Mucosa of rectum (tissue), 2 donors: ENCODE results near the gene ZNF276.

Experiments used
- H3K27ac ChIP-seq, 2 donors: one replicate each; pipeline ENCODE4 v1.7.0; 2013; ENCODE audit warnings: inconsistent platforms in 2 of 2, low read depth in 2 of 2, low read length in 2 of 2
- H3K27me3 ChIP-seq, 2 donors: one replicate each; pipeline ENCODE4 v1.7.0; 2013; ENCODE audit warnings: low read length in 2 of 2; ENCODE audit not compliant: control insufficient read depth in 2 of 2, insufficient read depth in 2 of 2
- H3K36me3 ChIP-seq, 2 donors: one replicate each; pipeline ENCODE4 v1.7.0; 2013; ENCODE audit warnings: low read length in 2 of 2; ENCODE audit not compliant: control insufficient read depth in 2 of 2, insufficient read depth in 2 of 2
- H3K4me1 ChIP-seq, 2 donors: one replicate each; pipeline ENCODE4 v1.7.0; 2013; ENCODE audit warnings: low read length in 2 of 2, mild to moderate bottlenecking in 1 of 2; ENCODE audit not compliant: control insufficient read depth in 2 of 2, insufficient read depth in 2 of 2
- H3K4me3 ChIP-seq, 2 donors: one replicate each; pipeline ENCODE4 v1.7.0; 2013; ENCODE audit warnings: low read length in 2 of 2
- H3K9ac ChIP-seq, 2 donors: one replicate each; pipeline ENCODE4 v1.7.0; 2013; ENCODE audit warnings: low read length in 2 of 2, low read depth in 1 of 2, mild to moderate bottlenecking in 1 of 2
- H3K9me3 ChIP-seq, 2 donors: one replicate each; pipeline ENCODE4 v1.7.0; 2013; ENCODE audit warnings: low read length in 2 of 2; ENCODE audit not compliant: control insufficient read depth in 2 of 2
- donor health status: healthy.
- donor health status: Normal muscosa, but diverticular disease.

ZNF276 gene

GRCh38 chr16:89716493-89716892 lies 4.8 kb upstream of the ZNF276 start:
- peaks cover 15 to 16% of the 10 kb centered on the region in 2 donors for H3K4me1 ChIP-seq
- no peaks in the 10 kb centered on the region for H3K36me3 ChIP-seq
- no peaks in the 10 kb centered on the region for H3K27me3 ChIP-seq
- no peak overlapping the region for H3K9ac ChIP-seq
- H3K4me3 ChIP-seq = no peak overlapping the region
- H3K9me3 ChIP-seq = no peaks in the 10 kb centered on the region
- H3K27ac ChIP-seq = no peak overlapping the region

GRCh38 chr16:89716916-89717687 lies 4.2 kb upstream of the ZNF276 start:
- Histone ChIP-seq H3K4me3 (no peak overlapping the region), H3K9ac (no peak overlapping the region), H3K9me3 (no peaks in the 10 kb centered on the region), H3K27ac (no peak overlapping the region), H3K4me1 (peaks cover 15 to 16% of the 10 kb centered on the region in 2 donors), H3K36me3 (no peaks in the 10 kb centered on the region), H3K27me3 (no peaks in the 10 kb centered on the region)

DNA sequence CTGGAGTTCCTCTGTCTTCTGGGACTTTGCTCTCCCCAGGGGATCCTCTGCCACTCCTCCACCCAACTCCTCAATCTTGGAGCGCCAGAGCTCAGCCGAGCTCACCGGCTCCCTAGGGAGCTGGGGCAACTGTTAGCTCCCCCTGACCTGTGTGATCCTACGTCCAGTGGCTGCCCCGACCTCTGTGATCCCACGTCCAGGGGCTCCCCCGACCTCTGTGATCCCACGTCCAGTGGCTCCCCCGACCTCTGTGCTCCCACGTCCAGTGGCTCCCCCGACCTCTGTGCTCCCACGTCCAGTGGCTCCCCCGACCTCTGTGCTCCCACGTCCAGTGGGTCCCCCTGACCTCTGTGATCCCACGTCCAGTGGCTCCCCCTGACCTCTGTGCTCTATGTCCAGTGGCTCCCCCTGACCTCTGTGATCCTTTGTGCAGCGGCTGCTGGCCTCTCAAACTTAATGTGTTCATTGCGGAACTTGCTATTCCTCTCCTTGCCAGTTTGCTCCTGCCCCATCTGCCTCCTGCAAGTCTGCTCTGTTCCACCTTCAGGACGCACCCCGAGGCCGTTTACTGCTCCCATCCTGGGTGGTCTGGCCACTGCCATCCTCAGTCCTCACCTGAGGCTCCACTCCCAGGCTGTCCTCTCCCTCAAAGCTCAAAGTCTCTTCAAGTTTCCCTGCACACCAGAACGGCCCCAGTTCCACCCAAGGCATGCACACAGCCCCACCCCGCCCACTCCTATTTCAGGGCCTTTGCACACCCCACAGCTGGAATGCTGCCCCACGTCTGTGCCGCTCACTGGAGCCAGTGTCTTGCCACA lies 3.4 kb upstream of the ZNF276 start:
- H3K27ac ChIP-seq = no peak overlapping the region
- no peak overlapping the region for H3K9ac ChIP-seq
- peaks cover 0 to under 1% of the 10 kb centered on the region in 2 donors for H3K36me3 ChIP-seq
- no peaks in the 10 kb centered on the region for H3K27me3 ChIP-seq
- peaks cover 23 to 24% of the 10 kb centered on the region in 2 donors for H3K4me1 ChIP-seq
- no peaks in the 10 kb centered on the region for H3K9me3 ChIP-seq
- no peak overlapping the region for H3K4me3 ChIP-seq

DNA sequence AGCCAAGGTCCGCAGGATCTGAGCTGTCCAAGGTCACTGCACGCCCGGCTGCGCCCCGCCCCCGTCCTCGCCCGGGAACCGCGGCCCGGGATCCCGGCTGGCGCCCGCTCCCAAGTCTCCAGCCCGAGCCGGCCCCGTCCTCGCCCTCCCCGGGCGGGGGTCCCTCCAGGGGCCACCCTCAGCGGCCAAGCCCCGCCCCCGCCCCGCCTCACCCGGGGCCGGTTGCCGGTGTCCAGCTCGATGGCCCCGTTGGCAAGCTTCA lies 855 bp upstream of the ZNF276 start:
- H3K27ac ChIP-seq = peak overlapping the region; percentile 97 to 99
- H3K9me3 ChIP-seq = no peaks in the 10 kb centered on the region
- H3K4me3 ChIP-seq = peak overlapping the region; percentile 65 to 82
- H3K36me3 ChIP-seq = peaks cover 15 to 21% of the 10 kb centered on the region in 2 donors
- peak overlapping the region; percentile 63 to 89 for H3K9ac ChIP-seq
- H3K27me3 ChIP-seq = no peaks in the 10 kb centered on the region
- H3K4me1 ChIP-seq = peaks cover 34 to 37% of the 10 kb centered on the region in 2 donors

DNA sequence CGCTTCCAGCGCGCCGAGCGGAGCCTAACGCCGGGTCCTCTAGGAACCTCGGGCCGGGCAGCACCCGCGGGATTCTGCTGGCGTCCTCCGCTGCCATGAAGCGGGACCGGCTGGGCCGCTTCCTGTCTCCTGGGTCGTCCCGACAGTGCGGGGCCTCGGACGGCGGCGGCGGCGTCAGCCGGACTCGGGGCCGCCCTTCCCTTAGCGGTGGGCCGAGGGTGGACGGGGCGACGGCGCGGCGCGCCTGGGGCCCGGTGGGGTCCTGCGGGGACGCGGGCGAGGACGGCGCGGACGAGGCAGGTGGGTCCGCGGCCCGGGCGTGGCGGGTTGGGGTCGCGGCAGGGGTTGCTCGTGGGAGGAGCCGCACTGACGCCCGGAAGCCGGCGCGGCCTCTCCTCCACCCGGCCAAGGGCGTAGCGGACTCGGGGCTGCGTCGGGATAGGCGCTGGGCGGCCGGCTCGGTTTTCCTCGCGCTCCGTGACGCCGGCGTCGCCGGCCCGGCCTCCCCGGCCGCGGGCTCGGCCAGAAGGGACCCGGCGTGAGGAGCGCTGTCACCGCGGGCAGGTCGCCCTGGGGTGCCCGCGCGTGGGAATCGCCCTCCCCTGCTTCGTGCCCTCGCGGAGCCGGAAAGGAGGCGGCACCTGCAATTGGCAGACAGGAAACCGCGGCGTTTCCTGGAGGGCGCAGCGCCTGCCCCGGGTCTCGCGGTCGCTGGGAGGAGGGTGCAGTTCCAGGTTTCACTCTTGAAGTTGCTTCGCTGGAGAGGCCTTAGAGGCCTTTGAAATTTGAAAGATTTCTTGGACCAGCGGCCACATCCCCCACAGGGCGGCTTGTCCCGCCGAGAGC lies 432 bp downstream of the ZNF276 start:
- Histone ChIP-seq H3K36me3 (peaks cover 15 to 21% of the 10 kb centered on the region in 2 donors), H3K4me3 (peak overlapping the region; percentile 65 to 82), H3K9me3 (no peaks in the 10 kb centered on the region), H3K4me1 (peaks cover 34 to 37% of the 10 kb centered on the region in 2 donors), H3K27ac (peak overlapping the region; percentile 97 to 99), H3K9ac (peak overlapping the region; percentile 89 to 92), H3K27me3 (no peaks in the 10 kb centered on the region)

DNA sequence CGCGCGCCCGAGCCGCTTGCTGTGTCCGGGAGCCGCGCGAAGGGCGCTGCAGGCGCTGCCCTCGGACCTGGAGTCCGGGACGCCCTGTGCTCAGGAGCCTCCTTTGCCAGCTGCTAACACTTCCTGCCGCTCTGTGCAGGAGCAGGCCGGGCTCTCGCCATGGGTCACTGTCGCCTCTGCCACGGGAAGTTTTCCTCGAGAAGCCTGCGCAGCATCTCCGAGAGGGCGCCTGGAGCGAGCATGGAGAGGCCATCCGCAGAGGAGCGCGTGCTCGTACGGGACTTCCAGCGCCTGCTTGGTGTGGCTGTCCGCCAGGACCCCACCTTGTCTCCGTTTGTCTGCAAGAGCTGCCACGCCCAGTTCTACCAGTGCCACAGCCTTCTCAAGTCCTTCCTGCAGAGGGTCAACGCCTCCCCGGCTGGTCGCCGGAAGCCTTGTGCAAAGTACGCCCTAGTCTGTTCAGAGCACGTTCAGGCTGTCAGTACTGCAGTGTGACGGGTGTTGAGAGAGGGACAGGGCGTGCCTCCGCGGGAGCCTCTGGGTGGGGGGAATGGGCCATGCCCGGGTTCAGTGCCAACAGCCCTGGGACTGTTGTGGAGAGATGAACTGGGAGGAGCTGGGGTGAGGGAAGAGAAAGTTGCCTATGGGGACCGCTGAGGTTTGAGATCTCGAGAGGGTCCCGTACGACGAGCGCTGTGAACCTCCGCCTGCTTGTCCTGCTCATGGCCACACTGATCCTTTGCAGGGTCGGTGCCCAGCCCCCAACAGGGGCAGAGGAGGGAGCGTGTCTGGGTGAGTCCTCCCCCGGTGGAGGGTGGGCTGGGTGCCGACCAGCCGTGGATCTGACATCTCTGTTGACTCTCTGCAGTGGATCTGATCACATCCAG lies 1.3 kb downstream of the ZNF276 start:
- Histone ChIP-seq H3K4me3 (peak overlapping the region; percentile 65 to 82), H3K36me3 (peaks cover 23 to 29% of the 10 kb centered on the region in 2 donors), H3K27ac (peak overlapping the region; percentile 97 to 99), H3K9ac (peak overlapping the region; percentile 89 to 92), H3K27me3 (no peaks in the 10 kb centered on the region), H3K9me3 (no peaks in the 10 kb centered on the region), H3K4me1 (peaks cover 34 to 37% of the 10 kb centered on the region in 2 donors)

- Histone ChIP-seq H3K9me3 (no peaks in the 10 kb centered on the region), H3K27me3 (no peaks in the 10 kb centered on the region), H3K27ac (peak overlapping the region; percentile 97 to 99), H3K36me3 (peaks cover 26 to 35% of the 10 kb centered on the region in 2 donors), H3K9ac (peak overlapping the region in 1 of 2 donors; percentile 65), H3K4me1 (peaks cover 28 to 30% of the 10 kb centered on the region in 2 donors), H3K4me3 (peak overlapping the region; percentile 65 to 82)
These were observed 2.2 kb downstream of the ZNF276 start for GRCh38 chr16:89723279-89724250.

- no peak overlapping the region for H3K9ac ChIP-seq
- H3K36me3 ChIP-seq = peaks cover 63 to 69% of the 10 kb centered on the region in 2 donors
- no peaks in the 10 kb centered on the region for H3K27me3 ChIP-seq
- H3K4me1 ChIP-seq = peaks cover 15 to 16% of the 10 kb centered on the region in 2 donors
- H3K9me3 ChIP-seq = no peaks in the 10 kb centered on the region
- H3K4me3 ChIP-seq = no peak overlapping the region
- H3K27ac ChIP-seq = no peak overlapping the region
These were observed 6.2 kb downstream of the ZNF276 start for GRCh38 chr16:89727406-89728120.
